ENCODE results near the gene NRXN3.

The NRXN3 gene

DNA sequence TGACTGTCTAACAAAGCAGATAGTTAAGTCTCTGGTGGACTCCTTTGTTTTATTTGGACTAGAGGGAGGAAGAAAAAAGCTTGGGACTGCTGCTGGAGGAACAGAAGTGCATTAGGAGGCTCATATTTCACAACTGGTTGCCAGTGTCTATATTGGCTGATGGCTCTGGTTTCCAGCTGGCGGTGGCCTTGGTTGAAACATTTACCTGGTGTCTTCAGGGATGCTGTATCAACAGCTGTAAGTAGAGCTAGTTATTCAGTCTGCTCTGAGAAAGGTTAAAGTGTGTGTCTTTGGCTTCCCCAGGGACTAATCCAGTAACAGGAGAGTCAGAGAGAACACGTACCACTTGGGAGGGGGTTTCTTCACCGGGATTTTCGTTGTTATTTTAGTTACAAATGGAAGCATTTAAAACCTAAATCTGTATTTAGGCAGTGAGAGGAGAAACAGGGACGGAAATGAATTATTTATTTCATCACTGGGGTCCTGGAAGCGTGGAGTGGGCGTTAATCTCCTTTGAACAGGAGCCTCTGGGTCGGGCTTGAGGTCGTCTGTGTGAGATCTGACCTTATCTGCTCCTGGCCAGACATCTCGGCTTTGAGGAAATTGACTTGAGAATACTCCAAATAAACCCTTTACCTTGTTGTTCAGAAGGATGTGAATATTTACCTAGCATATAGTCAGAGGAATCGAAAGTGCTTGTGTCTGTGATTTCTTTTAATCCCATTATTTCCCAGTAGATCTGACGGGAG, 149.9 kb downstream of the NRXN3 start:
- no peak for DNase-seq (ENCODE audit: low read depth, low spot score)
- TF ChIP-seq, protein P1, sequence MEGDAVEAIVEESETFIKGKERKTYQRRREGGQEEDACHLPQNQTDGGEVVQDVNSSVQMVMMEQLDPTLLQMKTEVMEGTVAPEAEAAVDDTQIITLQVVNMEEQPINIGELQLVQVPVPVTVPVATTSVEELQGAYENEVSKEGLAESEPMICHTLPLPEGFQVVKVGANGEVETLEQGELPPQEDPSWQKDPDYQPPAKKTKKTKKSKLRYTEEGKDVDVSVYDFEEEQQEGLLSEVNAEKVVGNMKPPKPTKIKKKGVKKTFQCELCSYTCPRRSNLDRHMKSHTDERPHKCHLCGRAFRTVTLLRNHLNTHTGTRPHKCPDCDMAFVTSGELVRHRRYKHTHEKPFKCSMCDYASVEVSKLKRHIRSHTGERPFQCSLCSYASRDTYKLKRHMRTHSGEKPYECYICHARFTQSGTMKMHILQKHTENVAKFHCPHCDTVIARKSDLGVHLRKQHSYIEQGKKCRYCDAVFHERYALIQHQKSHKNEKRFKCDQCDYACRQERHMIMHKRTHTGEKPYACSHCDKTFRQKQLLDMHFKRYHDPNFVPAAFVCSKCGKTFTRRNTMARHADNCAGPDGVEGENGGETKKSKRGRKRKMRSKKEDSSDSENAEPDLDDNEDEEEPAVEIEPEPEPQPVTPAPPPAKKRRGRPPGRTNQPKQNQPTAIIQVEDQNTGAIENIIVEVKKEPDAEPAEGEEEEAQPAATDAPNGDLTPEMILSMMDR (IDR thresholded peaks at IDR 0.05; ENCODE audit: insufficient read depth, low read length, missing control alignments): no peak
- ChIA-PET CTCF (no interaction called here), POLR2A (no interaction called here)
- H3K4me3 ChIP-seq (ENCODE audit: low read depth, low read length): no peak overlapping the region

- H3K4me3 ChIP-seq (ENCODE audit: low read depth, low read length): no peak overlapping the region
- POLR2A ChIA-PET: no interaction called here
- CTCF ChIA-PET: no interaction called here
- TF ChIP-seq, protein P1 (IDR thresholded peaks at IDR 0.05; ENCODE audit: insufficient read depth, low read length, missing control alignments): no peak
- no peak for DNase-seq (ENCODE audit: low read depth, low spot score)
These were observed 154.2 kb downstream of the NRXN3 start for GRCh38 chr14:78324353-78324752.

DNA sequence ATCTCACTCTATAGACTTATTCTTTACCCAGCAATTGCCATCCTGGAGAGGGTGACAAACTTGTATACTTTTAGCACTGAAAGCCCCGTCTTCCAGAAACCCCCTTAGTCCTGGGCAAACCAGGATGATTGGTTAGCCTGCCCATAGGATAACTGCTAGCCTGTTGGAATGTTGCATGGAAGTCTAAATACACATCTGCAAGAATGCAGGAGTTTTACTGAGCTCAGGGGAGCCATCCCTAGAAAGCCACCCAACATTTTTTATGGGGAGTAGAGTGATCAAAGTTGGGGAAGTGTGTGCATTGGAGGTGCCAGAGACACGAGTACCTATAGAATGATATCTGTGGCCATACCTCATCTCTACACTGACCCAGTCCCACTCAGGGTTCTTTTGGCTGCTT, 155.7 kb downstream of the NRXN3 start:
- no peak overlapping the region for H3K4me3 ChIP-seq (ENCODE audit: low read depth, low read length)
- TF ChIP-seq, protein P1 (IDR thresholded peaks at IDR 0.05; ENCODE audit: insufficient read depth, low read length, missing control alignments): no peak
- no peak for DNase-seq (ENCODE audit: low read depth, low spot score)
- CTCF ChIA-PET: no interaction called here
- POLR2A ChIA-PET: no interaction called here

- POLR2A ChIA-PET: no interaction called here
- no peak overlapping the region for H3K4me3 ChIP-seq (ENCODE audit: low read depth, low read length)
- TF ChIP-seq, protein P1 (IDR thresholded peaks at IDR 0.05; ENCODE audit: insufficient read depth, low read length, missing control alignments): no peak
- CTCF ChIA-PET: no interaction called here
- no peak for DNase-seq (ENCODE audit: low read depth, low spot score)
These were observed 157.5 kb downstream of the NRXN3 start for GRCh38 chr14:78327426-78328221.

DNA sequence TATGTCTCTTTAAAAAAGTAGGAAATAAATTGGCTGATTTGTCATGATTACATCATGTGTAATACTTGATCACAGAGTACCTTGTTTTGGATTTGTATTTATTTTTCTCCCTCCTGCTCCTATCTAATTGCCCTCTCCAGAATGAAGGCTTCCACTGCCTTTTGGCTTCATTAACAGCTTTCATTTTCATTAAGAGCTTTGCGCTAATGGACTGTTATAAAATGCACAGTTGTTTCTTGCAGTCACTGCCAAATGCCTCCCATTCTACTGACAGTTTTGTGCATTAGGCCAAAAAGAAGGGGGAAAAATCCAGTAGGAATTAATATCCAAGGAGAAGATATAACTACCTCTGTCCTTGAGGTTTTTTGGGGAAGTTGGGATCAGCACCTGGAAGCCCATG, 159.2 kb downstream of the NRXN3 start:
- no peak for DNase-seq (ENCODE audit: low read depth, low spot score)
- TF ChIP-seq, protein P1 (IDR thresholded peaks at IDR 0.05; ENCODE audit: insufficient read depth, low read length, missing control alignments): no peak
- ChIA-PET POLR2A (no interaction called here), CTCF (no interaction called here)
- H3K4me3 ChIP-seq (ENCODE audit: low read depth, low read length): no peak overlapping the region

DNA sequence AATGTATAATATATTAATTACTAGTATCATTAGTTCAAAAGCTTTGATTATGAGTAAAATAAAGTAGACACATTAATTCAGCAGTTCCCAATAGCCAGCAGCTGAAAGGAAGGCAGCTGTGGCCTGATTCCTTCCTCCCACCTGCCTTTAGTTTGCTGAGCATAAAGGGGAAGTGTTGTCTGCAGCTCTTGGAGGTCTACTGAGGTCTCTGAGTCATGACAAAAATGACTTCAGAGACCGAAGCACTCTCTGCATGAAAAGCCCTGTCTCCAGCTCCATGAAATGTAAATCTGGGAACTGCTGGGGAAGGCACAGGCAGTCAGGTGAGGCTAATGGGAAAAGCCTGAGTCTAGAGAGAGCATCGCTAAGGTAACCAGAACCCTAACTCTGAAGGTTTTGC, 165.4 kb downstream of the NRXN3 start:
- TF ChIP-seq, protein P1 (IDR thresholded peaks at IDR 0.05; ENCODE audit: insufficient read depth, low read length, missing control alignments): no peak
- H3K4me3 ChIP-seq (ENCODE audit: low read depth, low read length): no peak overlapping the region
- CTCF ChIA-PET: no interaction called here
- no peak for DNase-seq (ENCODE audit: low read depth, low spot score)
- POLR2A ChIA-PET: no interaction called here
